SIG-M5 treated with dmso at 0.1 percent for 504 hours (cell line): Measurements from ENCODE around the gene PARD6B.
"Not testable (repeated sequence)": the region's sequence is repeated elsewhere in the genome, so short reads cannot be mapped to it uniquely, and the experiment has no call there.

Experiments
- DNase-seq: peaks from one replicate; lab custom pipeline; 2025; ENCODE audit not compliant: unreplicated experiment; lab: John Stamatoyannopoulos, UW

Gene PARD6B

GRCh38 chr20:50771419-50772080 lies 40.2 kb downstream of the PARD6B start:
- not testable (repeated sequence) for DNase-seq

- DNase-seq, result no peak
Measured at GRCh38 chr20:50772420-50773185, 41.2 kb downstream of the PARD6B start.

GRCh38 chr20:50774515-50774914 lies 43.1 kb downstream of the PARD6B start:
- no peak for DNase-seq

GRCh38 chr20:50776122-50776817 lies 44.9 kb downstream of the PARD6B start:
- DNase-seq, result no peak

- no peak for DNase-seq
Measured at GRCh38 chr20:50777373-50777772, 46.0 kb downstream of the PARD6B start.

- not testable (repeated sequence) for DNase-seq
Measured at GRCh38 chr20:50778994-50779393, 47.6 kb downstream of the PARD6B start.

GRCh38 chr20:50783390-50783789 lies 52.0 kb downstream of the PARD6B start:
- DNase-seq, result no peak

GRCh38 chr20:50783903-50784302 lies 52.5 kb downstream of the PARD6B start:
- no peak for DNase-seq

- DNase-seq, result no peak
Measured at GRCh38 chr20:50784464-50784863, 53.1 kb downstream of the PARD6B start.

GRCh38 chr20:50786703-50787102 lies 55.3 kb downstream of the PARD6B start:
- no peak for DNase-seq

GRCh38 chr20:50787181-50787580 lies 55.8 kb downstream of the PARD6B start:
- DNase-seq, result no peak

- peak; percentile 100 for DNase-seq
Measured at GRCh38 chr20:50788045-50788991, 56.9 kb downstream of the PARD6B start.

GRCh38 chr20:50789968-50790650 lies 58.7 kb downstream of the PARD6B start:
- DNase-seq, result no peak

- peak; percentile 100 for DNase-seq
Measured at GRCh38 chr20:50790651-50791277, 59.4 kb downstream of the PARD6B start.

GRCh38 chr20:50792708-50793574 lies 61.6 kb downstream of the PARD6B start:
- no peak for DNase-seq

GRCh38 chr20:50793575-50794016 lies 62.2 kb downstream of the PARD6B start:
- DNase-seq, result peak; percentile 84

GRCh38 chr20:50794181-50794845 lies 62.9 kb downstream of the PARD6B start:
- no peak for DNase-seq
